Hepatocyte (in vitro differentiated cells): ENCODE measurements around the gene FGD4.

ENCODE experiments used
- CTCF ChIP-seq: fragments of 200-600 bp; sonication (generic); IDR thresholded peaks from 2 replicates; pipeline ENCODE4 v1.5.1; 2016; ENCODE audit warnings: antibody characterized with exemption, mild to moderate bottlenecking; ENCODE audit not compliant: poor library complexity
- EZH2 ChIP-seq: fragments of 200-600 bp; sonication (generic); IDR thresholded peaks from 2 replicates; pipeline ENCODE4 v1.6.1; 2016; ENCODE audit warnings: antibody characterized with exemption, mild to moderate bottlenecking, borderline replicate concordance
- EZH2phosphoT487 ChIP-seq: fragments of 200-600 bp; sonication (generic); IDR thresholded peaks from one replicate; pipeline ENCODE4 v1.6.1; 2018; ENCODE audit warnings: antibody characterized with exemption, mild to moderate bottlenecking, low read depth, moderate library complexity; ENCODE audit not compliant: unreplicated experiment, severe bottlenecking

- TF ChIP-seq CTCF (no peak), EZH2 (no peak), EZH2phosphoT487 (no peak)
Observed at GRCh38 chr12:32496946-32497345, 97.6 kb downstream of the FGD4 start.
